B cell (primary cell): ENCODE results near the gene RFX8.

ENCODE experiments used
- CTCF ChIP-seq: fragments of 200-600 bp; IDR thresholded peaks from one replicate; pipeline ENCODE4 v1.8.0; 2022; ENCODE audit warnings: antibody characterized with exemption, mild to moderate bottlenecking
- EZH2 ChIP-seq: IDR thresholded peaks from 2 replicates; pipeline ENCODE4 v1.6.1; 2012; ENCODE audit warnings: borderline replicate concordance, low read depth, mild to moderate bottlenecking, moderate library complexity, low read length; ENCODE audit not compliant: insufficient read depth, poor library complexity, severe bottlenecking

GRCh38 chr2:101359410-101359954 lies 115.4 kb downstream of the RFX8 start:
- TF ChIP-seq CTCF, result no peak
- TF ChIP-seq EZH2, result no peak
